PC-9 (cell line): ENCODE results near the gene GNAI1. TPM values are rescaled to one million over a fixed set of nuclear protein-coding genes. Genes with fewer than 3 reads are reported as not detected.

ENCODE experiments used
- BruUV-seq: library from RNA; stranded (reverse); fragments of 400-500 nt; replicated peaks from 2 replicates; lab custom pipeline; 2021; lab: Mats Ljungman, UMichigan
- CTCF ChIA-PET: fragments of 300-600 bp; sonication (Branson Sonifier 250); formaldehyde crosslinking; loops from one replicate; lab custom pipeline; 2022; ENCODE audit warnings: antibody characterized with exemption; lab: Charles Lee
- POLR2A ChIA-PET: fragments of 300-600 bp; sonication (Branson Sonifier 250); formaldehyde crosslinking; loops from one replicate; lab custom pipeline; 2022; ENCODE audit warnings: antibody characterized with exemption; ENCODE audit not compliant: unreplicated experiment; lab: Charles Lee
- DNase-seq, 2 experiments: peaks; one replicate each; pipeline versions ENCODE4 v3.0.0 to v3.0.0-alpha.2; 2015 to 2022; ENCODE audit warnings: mixed read lengths in 1 of 2
- H2AFZ ChIP-seq: fragments of 200-600 bp; sonication (generic); 2 replicates; pipeline ENCODE4 v1.8.1; 2017; ENCODE audit warnings: antibody characterized with exemption
- H3F3A ChIP-seq: fragments of 200-600 bp; sonication (generic); 2 replicates; pipeline ENCODE4 v1.8.1; 2017; ENCODE audit warnings: antibody characterized with exemption, mild to moderate bottlenecking, low read depth; ENCODE audit not compliant: insufficient read depth
- H3K27ac ChIP-seq: fragments of 200-600 bp; sonication (generic); 2 replicates; pipeline ENCODE4 v1.6.1; 2016; ENCODE audit warnings: mixed run types
- H3K27me3 ChIP-seq: fragments of 200-600 bp; sonication (generic); 2 replicates; pipeline ENCODE4 v1.6.1; 2016; ENCODE audit warnings: low read depth, mixed run types; ENCODE audit not compliant: insufficient read depth
- H3K36me3 ChIP-seq: fragments of 200-600 bp; sonication (generic); 2 replicates; pipeline ENCODE4 v1.6.1; 2016; ENCODE audit warnings: low read depth, mixed run types
- H3K4me1 ChIP-seq: fragments of 200-600 bp; sonication (generic); replicated peaks from 2 replicates; pipeline ENCODE4 v1.6.1; 2016; ENCODE audit warnings: mixed run types; ENCODE audit not compliant: insufficient read depth
- H3K4me2 ChIP-seq: fragments of 200-600 bp; sonication (generic); 2 replicates; pipeline ENCODE4 v1.6.1; 2017; ENCODE audit warnings: mixed run types
- H3K4me3 ChIP-seq: fragments of 200-600 bp; sonication (generic); 2 replicates; pipeline ENCODE4 v1.6.1; 2016; ENCODE audit warnings: mixed run types
- H3K79me2 ChIP-seq: fragments of 200-600 bp; sonication (generic); 2 replicates; pipeline ENCODE4 v1.6.1; 2017; ENCODE audit warnings: low read depth, mixed run types
- H3K9me2 ChIP-seq: fragments of 200-600 bp; sonication (generic); 2 replicates; pipeline ENCODE4 v1.8.1; 2017; ENCODE audit warnings: mild to moderate bottlenecking; ENCODE audit not compliant: insufficient read depth
- H3K9me3 ChIP-seq: fragments of 200-600 bp; sonication (generic); 2 replicates; pipeline ENCODE4 v1.8.1; 2016; ENCODE audit warnings: low read depth; ENCODE audit not compliant: insufficient read depth
- H4K20me1 ChIP-seq: fragments of 200-600 bp; sonication (generic); 2 replicates; pipeline ENCODE4 v1.8.1; 2017; ENCODE audit not compliant: insufficient read depth
- EZH2 ChIP-seq: fragments of 200-600 bp; sonication (generic); IDR thresholded peaks from 2 replicates; pipeline ENCODE4 v1.8.0; 2017; ENCODE audit warnings: antibody characterized with exemption, low read depth
- intact Hi-C: fragments of 100-400 bp; cut with micrococcal nuclease; formaldehyde crosslinking; loops from one replicate; pipeline ENCODE4 v1.10.0; 2022; ENCODE audit not compliant: unreplicated experiment
- total RNA-seq: library from RNA; stranded (reverse); gene quantifications from 2 replicates; pipeline ENCODE4 v1.2.3, GENCODE V29; 2021
- TF ChIP-seq, protein P1 (sequence below): fragments of 200-600 bp; sonication (generic); conservative IDR thresholded peaks from 2 replicates; pipeline ENCODE4 v1.6.1; 2017; ENCODE audit warnings: mixed run types, antibody characterized with exemption, mild to moderate bottlenecking, moderate library complexity

The GNAI1 gene
- total RNA-seq, 1 experiment from 2014 or later = 16.8 TPM

DNA sequence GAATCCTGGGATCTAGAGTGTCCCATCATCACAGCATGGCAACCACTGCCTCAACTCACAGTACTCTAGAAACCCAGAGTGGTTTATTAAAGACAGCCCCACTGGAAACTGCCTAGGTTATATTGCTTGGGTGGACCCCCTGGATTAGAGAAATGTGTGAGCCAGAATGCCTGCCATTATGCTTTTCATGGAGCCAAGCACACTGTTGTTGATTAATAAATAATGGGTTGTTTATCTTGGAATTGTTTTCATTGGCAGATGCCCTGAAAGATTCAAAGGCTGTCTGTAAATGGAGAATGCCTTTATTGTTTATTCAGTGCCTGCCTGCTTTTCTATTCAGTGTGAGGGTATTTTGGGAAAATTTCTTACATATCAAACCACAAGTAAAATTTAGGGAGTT lies 52.1 kb downstream of the GNAI1 start:
- Histone ChIP-seq H2AFZ (no peak overlapping the region), H3K79me2 (no peaks in the 10 kb centered on the region; the same call in 1 of the 2 replicates), H4K20me1 (no peaks in the 10 kb centered on the region), H3K4me3 (no peak overlapping the region), H3K9me3 (peaks cover 9% of the 10 kb centered on the region), H3F3A (no peaks in the 10 kb centered on the region; the same call in 1 of the 2 replicates), H3K4me2 (no peak overlapping the region), H3K36me3 (no peaks in the 10 kb centered on the region), H3K27ac (no peak overlapping the region), H3K4me1 (no peaks in the 10 kb centered on the region), H3K27me3 (no peaks in the 10 kb centered on the region), H3K9me2 (no peaks in the 10 kb centered on the region)
- no peak for TF ChIP-seq EZH2
- TF ChIP-seq, protein P1, sequence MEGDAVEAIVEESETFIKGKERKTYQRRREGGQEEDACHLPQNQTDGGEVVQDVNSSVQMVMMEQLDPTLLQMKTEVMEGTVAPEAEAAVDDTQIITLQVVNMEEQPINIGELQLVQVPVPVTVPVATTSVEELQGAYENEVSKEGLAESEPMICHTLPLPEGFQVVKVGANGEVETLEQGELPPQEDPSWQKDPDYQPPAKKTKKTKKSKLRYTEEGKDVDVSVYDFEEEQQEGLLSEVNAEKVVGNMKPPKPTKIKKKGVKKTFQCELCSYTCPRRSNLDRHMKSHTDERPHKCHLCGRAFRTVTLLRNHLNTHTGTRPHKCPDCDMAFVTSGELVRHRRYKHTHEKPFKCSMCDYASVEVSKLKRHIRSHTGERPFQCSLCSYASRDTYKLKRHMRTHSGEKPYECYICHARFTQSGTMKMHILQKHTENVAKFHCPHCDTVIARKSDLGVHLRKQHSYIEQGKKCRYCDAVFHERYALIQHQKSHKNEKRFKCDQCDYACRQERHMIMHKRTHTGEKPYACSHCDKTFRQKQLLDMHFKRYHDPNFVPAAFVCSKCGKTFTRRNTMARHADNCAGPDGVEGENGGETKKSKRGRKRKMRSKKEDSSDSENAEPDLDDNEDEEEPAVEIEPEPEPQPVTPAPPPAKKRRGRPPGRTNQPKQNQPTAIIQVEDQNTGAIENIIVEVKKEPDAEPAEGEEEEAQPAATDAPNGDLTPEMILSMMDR = no peak
- intact Hi-C loops = no loop called here
- no peak for DNase-seq
- BruUV-seq = no TSS peak
- POLR2A ChIA-PET = no interaction called here
- CTCF ChIA-PET = no interaction called here

DNA sequence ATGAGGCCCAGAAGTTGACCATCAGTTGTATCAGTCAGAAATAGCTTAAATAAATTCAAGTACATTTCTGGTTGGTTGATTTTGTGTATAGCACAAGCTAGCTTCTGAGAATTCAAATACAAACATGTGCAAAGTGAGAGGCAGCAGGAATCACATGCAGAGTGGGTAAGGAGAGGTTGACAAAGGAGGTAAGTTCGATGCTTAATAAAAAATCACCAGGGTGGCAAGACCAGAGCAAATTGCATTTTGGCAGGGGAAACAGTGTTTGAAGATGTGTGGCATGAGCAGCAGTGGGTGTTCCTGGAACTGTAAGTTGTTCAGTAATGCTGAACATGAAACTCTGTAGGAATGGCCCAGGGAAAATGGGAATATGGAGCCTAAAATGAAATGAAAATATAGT lies 52.6 kb downstream of the GNAI1 start:
- ChIA-PET POLR2A (no interaction called here), CTCF (no interaction called here)
- BruUV-seq = no TSS peak
- TF ChIP-seq, protein P1 = no peak
- no peak for TF ChIP-seq EZH2
- Histone ChIP-seq H3F3A (no peaks in the 10 kb centered on the region; the same call in 1 of the 2 replicates), H3K4me1 (no peaks in the 10 kb centered on the region), H3K4me2 (no peak overlapping the region), H3K4me3 (no peak overlapping the region), H3K36me3 (no peaks in the 10 kb centered on the region), H2AFZ (no peak overlapping the region), H3K9me3 (peaks cover 9% of the 10 kb centered on the region), H4K20me1 (no peaks in the 10 kb centered on the region), H3K27me3 (no peaks in the 10 kb centered on the region), H3K79me2 (no peaks in the 10 kb centered on the region; the same call in 1 of the 2 replicates), H3K27ac (no peak overlapping the region), H3K9me2 (no peaks in the 10 kb centered on the region)
- DNase-seq = no peak
- intact Hi-C loops = no loop called here

GRCh38 chr7:80187727-80188126 lies 53.1 kb downstream of the GNAI1 start:
- Histone ChIP-seq H3K9me3 (peaks cover 9% of the 10 kb centered on the region), H3K4me2 (no peak overlapping the region), H3K79me2 (no peaks in the 10 kb centered on the region; the same call in 1 of the 2 replicates), H3K27me3 (no peaks in the 10 kb centered on the region), H3K9me2 (no peaks in the 10 kb centered on the region), H4K20me1 (no peaks in the 10 kb centered on the region), H3F3A (no peaks in the 10 kb centered on the region; the same call in 1 of the 2 replicates), H3K4me3 (no peak overlapping the region), H3K27ac (no peak overlapping the region), H3K4me1 (no peaks in the 10 kb centered on the region), H3K36me3 (no peaks in the 10 kb centered on the region), H2AFZ (no peak overlapping the region)
- TF ChIP-seq, protein P1 = no peak
- TF ChIP-seq EZH2 = no peak
- ChIA-PET CTCF (no interaction called here), POLR2A (no interaction called here)
- DNase-seq = no peak
- intact Hi-C loops = no loop called here
- no TSS peak for BruUV-seq
